ENCODE data around the gene ZNF566. TPM values are rescaled to one million over a fixed set of nuclear protein-coding genes. Genes with fewer than 3 reads are reported as not detected.

ZNF566 gene
- total and polyA plus RNA-seq, 2 of the 13 experiments (the other 11 are each of a cell fraction or from before 2014, with no cell fraction given): 4.8 to 13.7 TPM

GRCh38 chr19:36528194-36528920 lies 39.0 kb upstream of the ZNF566 start, which contains the start of gene ZNF260 (continued):
- TF ChIP-seq TFDP1 (CRISPR knock-in tag; IDR thresholded peaks at IDR 0.05; ENCODE audit: borderline replicate concordance) (peak; percentile 71; the same call in 1 of the 2 replicates), ZNF180 (CRISPR knock-in tag; IDR thresholded peaks at IDR 0.05; ENCODE audit: borderline replicate concordance, low read depth) (no peak), TSC22D2 (CRISPR knock-in tag; IDR thresholded peaks at IDR 0.05; ENCODE audit: borderline replicate concordance) (no peak), BCL6 (CRISPR knock-in tag; IDR thresholded peaks at IDR 0.05) (no peak), ZNF121 (CRISPR knock-in tag; IDR thresholded peaks at IDR 0.05) (peak; percentile 99), BORCS8-MEF2B (CRISPR knock-in tag; IDR thresholded peaks at IDR 0.05) (no peak), ZNF841 (CRISPR knock-in tag; IDR thresholded peaks at IDR 0.05; ENCODE audit: borderline replicate concordance) (no peak), TEAD2 (CRISPR knock-in tag; IDR thresholded peaks at IDR 0.05) (no peak), ZMAT5 (CRISPR knock-in tag; IDR thresholded peaks at IDR 0.05; ENCODE audit: borderline replicate concordance, low read depth) (no peak), U2AF2 (IDR thresholded peaks at IDR 0.05; ENCODE audit: low read depth, low read length) (no peak), ZNF17 (CRISPR knock-in tag; IDR thresholded peaks at IDR 0.05) (no peak), PAX8 (CRISPR knock-in tag; IDR thresholded peaks at IDR 0.05; ENCODE audit: borderline replicate concordance) (no peak), ZNF552 (CRISPR knock-in tag; IDR thresholded peaks at IDR 0.05; ENCODE audit: borderline replicate concordance) (0 out of 2 replicates have a peak, but pooled peaks have one; percentile 47), SMAD9 (CRISPR knock-in tag; IDR thresholded peaks at IDR 0.05) (no peak), SUZ12 (IDR thresholded peaks at IDR 0.05; ENCODE audit: low read depth, low read length) (peak; percentile 61), RBM39 (IDR thresholded peaks at IDR 0.05; ENCODE audit: low read depth, low read length, poor library complexity, severe bottlenecking) (peak; percentile 73), TEF (CRISPR knock-in tag; IDR thresholded peaks at IDR 0.05) (no peak), ATF6 (CRISPR knock-in tag; conservative IDR thresholded peaks at IDR 0.05) (no peak), ELF3 (CRISPR knock-in tag; IDR thresholded peaks at IDR 0.05) (0 out of 2 replicates have a peak, but pooled peaks have one; percentile 26), ZNF317 (CRISPR knock-in tag; IDR thresholded peaks at IDR 0.05) (peak; percentile 74; the same call in 1 of the 2 replicates), KLF6 (CRISPR knock-in tag; IDR thresholded peaks at IDR 0.05) (peak; percentile 63; the same call in 1 of the 2 replicates), HMG20B (CRISPR knock-in tag; conservative IDR thresholded peaks at IDR 0.05) (no peak), ZKSCAN8 (CRISPR knock-in tag; IDR thresholded peaks at IDR 0.05; ENCODE audit: borderline replicate concordance) (no peak), ZNF337 (CRISPR knock-in tag; IDR thresholded peaks at IDR 0.05; ENCODE audit: borderline replicate concordance, low read depth) (no peak; the same call in 1 of the 2 replicates), SALL1 (CRISPR knock-in tag; IDR thresholded peaks at IDR 0.05) (no peak; the same call in 1 of the 2 replicates), PRPF4 (IDR thresholded peaks at IDR 0.05; ENCODE audit: low read depth, low read length, poor library complexity, severe bottlenecking) (no peak), PHB2 (IDR thresholded peaks at IDR 0.05; ENCODE audit: partially characterized antibody) (no peak)
